ENCODE measurements around the gene EFHC1. TPM values are rescaled to one million over a fixed set of nuclear protein-coding genes. Genes with fewer than 3 reads are reported as not detected.
A peak's percentile ranks its signal among the peaks of the same experiment; 100 is the strongest.

The EFHC1 gene
- total and polyA plus RNA-seq, 5 experiments from 2014 or later: 2.5 to 15.5 (median 5.1) TPM

DNA sequence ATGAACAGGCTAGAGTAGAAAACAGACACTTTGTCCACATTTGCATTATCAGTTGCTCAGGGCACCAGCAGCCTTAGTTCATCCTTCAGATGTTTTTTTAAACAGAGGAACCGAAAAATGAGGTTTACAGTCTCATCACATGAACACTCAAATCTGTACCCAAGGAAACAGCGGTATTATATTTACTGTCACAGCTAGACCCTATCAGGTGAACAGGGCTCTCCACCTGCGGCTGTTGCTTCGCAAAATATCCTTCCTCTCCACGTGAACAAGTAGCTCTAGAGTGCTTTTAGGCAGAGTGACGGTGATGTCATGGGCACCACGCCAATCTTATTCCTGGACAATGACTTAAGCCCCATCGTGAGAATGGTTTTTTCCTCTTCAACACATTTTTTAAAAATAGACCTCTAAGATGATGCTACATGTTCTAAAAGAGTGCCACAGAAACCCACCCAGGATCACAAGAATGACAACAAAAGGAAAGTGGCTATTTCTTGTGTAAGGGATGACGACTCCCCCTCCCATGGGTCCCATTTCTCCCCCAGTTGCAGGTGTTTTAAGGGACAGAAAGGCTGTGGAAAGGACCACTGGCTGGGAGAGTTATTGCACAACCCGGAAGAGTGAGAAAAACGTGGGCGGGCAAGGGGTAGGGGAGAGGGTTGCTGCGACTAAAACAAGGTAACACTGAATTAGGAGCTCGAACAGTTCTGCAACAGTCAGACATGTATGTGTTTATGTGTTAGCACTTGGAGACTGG is 77.7 kb downstream of the EFHC1 start:
- Mint-ChIP-seq H3K27ac (peak overlapping the region in 1 of 10 donors; percentile 19), H3K4me1 (peaks cover 0 to 3% (median 0%) of the 10 kb centered on the region in 4 donors), H3K4me3 (no peak overlapping the region), H3K36me3 (peaks cover 7 to 11% (median 11%) of the 10 kb centered on the region in 3 donors), H3K27me3 (no peaks in the 10 kb centered on the region), H3K9me3 (peaks cover 0 to 5% (median 0%) of the 10 kb centered on the region in 9 donors)
- POLR2A ChIA-PET: no interaction called here
- ATAC-seq (no peak), DNase-seq (no peak)

DNA sequence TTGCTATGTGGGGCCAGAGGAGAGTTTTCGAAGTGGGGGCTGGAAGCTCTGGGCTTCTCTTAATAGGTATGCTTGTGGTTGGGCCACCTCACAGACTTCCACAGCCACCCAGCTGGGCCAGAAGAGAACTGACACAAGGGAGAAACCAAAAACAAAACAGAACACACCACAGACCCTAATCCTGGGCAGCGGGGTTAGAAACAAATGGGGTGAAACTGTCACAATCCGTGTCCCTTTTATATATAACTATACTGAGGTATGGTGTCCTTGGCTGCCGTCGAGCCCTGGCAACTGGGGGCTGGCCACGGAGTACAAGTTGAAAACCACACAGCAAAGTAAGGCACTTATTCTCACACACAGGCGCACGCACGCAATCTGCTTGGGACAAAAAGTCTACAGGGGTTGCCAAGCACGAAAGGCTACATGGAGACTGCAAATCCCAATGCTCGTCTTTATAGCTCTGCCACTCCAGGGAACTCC is 78.4 kb downstream of the EFHC1 start:
- H3K27ac Mint-ChIP-seq: no peak overlapping the region

DNA sequence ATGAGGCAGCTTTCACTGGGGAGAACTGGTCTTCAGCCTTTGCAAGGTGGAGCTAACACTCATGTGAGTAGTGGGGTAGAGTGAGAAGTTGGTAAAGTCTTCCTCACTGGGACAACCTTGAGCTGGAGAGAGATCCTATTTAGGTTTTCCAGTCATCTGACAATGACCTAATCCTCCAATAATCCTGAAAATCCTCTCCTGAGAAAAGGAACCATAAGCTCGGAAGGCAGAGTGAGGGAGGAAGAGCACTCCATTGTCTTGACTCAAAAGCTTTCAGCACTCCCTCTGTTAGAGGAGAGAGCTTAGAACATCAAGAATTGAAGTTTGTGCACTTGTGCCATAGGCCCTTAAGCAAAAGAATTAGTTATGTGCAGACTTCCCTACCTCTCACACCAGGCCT is 78.9 kb downstream of the EFHC1 start:
- Mint-ChIP-seq H3K4me1 (peaks cover 0 to 3% (median 0%) of the 10 kb centered on the region in 4 donors), H3K27ac (no peak overlapping the region), H3K4me3 (no peak overlapping the region), H3K27me3 (no peaks in the 10 kb centered on the region), H3K36me3 (peaks cover 7 to 13% (median 11%) of the 10 kb centered on the region in 3 donors), H3K9me3 (peaks cover 0 to 5% (median 0%) of the 10 kb centered on the region in 9 donors)
- DNase-seq: no peak
- ATAC-seq: no peak
- POLR2A ChIA-PET: interaction anchor here (0.6 kb wide), 1 partner anchor 150 kb away, joined by 4 read pairs; no protein-coding TSS in a partner anchor

More for the DNA sequence above, 78.4 kb downstream of the EFHC1 start:
- H3K4me3 Mint-ChIP-seq: no peak overlapping the region
- H3K27me3 Mint-ChIP-seq: no peaks in the 10 kb centered on the region
- H3K4me1 Mint-ChIP-seq: peaks cover 0 to 3% (median 0%) of the 10 kb centered on the region in 4 donors
- ATAC-seq: no peak
- H3K9me3 Mint-ChIP-seq: peaks cover 0 to 5% (median 0%) of the 10 kb centered on the region in 9 donors
- no peak for DNase-seq
- peaks cover 7 to 13% (median 11%) of the 10 kb centered on the region in 3 donors for H3K36me3 Mint-ChIP-seq
- POLR2A ChIA-PET: no interaction called here

DNA sequence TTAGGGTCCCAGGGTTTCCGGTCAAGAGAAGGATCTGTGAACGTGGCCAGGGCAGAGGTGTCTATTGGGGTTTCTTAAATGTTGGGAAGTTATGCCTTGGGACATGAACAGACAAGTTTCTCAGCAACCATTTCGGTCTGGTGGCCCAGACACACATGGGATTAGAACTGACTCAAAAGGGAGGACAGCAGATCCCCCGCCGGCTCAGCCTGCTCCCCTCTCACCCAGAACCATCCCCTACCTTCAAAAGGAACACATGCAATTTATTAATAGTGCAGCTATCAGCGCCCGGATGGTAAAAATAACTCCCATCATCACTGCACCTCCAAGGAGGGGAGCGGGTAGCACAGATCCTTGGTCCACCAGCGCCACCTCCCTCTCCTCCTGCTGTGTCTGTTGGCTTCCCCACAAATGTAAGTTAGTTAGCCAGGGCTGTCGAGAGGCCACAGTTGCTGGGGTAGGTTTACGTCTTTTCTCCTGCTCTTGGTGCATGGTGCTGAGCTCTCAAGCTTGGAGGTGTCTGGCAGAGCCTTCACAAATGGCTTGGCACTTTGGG is 79.6 kb downstream of the EFHC1 start:
- no peak for DNase-seq
- peaks cover 0 to 5% (median 0%) of the 10 kb centered on the region in 9 donors for H3K9me3 Mint-ChIP-seq
- peaks cover 0 to 3% (median under 1%) of the 10 kb centered on the region in 4 donors for H3K4me1 Mint-ChIP-seq
- peak overlapping the region in 1 of 10 donors; percentile 37 for H3K27ac Mint-ChIP-seq
- H3K36me3 Mint-ChIP-seq: peaks cover 6 to 13% (median 9%) of the 10 kb centered on the region in 3 donors
- no peak for ATAC-seq
- H3K27me3 Mint-ChIP-seq: no peaks in the 10 kb centered on the region
- H3K4me3 Mint-ChIP-seq: no peak overlapping the region
- POLR2A ChIA-PET: no interaction called here

DNA sequence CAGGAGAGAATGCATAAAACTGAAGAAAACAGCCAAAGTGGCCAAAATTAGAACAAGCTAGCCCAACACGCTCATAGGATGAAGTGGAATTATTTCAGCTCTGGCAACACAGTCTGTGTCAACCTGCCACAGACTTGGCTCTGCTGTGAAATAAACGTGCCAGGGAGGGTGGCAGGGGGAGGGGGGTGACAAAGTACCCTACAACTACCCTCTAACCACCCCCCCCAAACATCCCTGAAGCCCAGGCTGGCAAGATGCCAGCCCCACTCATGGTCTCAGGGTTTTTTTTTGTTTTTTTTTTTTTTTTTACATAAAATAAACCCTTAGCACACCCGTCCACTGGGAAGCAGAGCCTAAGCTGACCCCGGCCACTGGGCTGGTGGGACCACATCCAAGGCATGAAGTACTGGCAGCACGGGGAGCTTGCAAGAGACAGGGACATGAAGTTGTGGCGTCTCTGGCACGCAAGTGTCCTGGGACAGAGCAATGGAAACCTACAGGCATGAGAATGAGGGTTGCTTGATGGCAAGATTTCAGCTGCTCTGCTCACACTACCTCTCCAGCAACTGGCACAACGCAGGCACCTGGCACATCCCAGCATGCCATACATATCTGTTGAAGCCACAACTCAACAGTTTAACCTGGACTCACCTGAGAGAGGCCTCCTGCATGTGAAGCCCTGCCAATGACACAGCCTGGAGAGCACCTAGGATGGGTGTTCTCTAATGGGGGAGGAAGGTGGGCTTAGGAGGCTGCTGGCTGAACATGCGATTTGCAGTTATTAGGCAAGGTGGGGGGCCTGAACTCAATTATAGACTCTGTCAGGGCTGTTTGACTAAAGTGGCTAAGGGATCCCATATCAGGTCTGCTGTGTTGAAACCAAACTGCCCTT is 80.3 kb downstream of the EFHC1 start:
- no peaks in the 10 kb centered on the region for H3K9me3 Mint-ChIP-seq
- no peak overlapping the region for H3K4me3 Mint-ChIP-seq
- ATAC-seq (no peak), DNase-seq (no peak)
- POLR2A ChIA-PET: no interaction called here
- H3K4me1 Mint-ChIP-seq: peaks cover 0 to 5% (median 3%) of the 10 kb centered on the region in 4 donors
- H3K27ac Mint-ChIP-seq: peak overlapping the region in 2 of 10 donors; percentile 15 to 36
- no peaks in the 10 kb centered on the region for H3K27me3 Mint-ChIP-seq
- H3K36me3 Mint-ChIP-seq: peaks cover 0 to 15% (median 5%) of the 10 kb centered on the region in 3 donors

DNA sequence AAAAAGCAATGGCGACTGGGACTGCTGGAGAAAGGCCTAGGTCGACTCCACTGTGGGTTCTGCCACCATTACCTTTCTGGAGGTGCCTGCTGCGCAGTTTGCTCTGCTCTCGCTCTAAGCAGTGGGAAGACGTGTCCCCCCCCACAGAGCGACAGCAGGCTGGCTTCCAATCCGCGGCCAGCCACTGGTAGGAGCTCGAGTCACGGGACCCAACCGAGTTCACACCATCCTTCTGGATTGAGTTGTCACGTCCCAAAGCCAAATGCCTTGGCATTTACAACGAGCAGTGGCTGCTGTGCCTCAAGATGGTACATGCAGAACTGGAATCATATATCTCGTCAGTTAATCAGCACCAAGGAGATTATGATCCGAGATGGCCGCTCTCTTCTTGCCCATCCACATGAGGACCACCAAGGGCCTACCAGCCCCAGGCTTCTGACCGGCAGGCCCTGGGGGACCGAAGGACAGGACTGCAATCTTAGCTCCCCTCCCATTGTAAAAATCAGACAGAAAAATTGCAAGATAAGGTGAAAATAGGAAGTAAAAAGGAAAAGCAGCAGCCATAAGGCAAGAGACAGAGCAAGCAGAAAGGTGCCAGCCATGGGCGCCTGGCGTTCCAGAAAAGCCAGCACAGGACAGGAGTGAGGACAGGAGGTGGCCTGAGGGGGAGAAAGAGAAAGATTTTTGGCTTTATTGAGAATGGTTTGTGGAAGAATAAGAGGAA is 82.3 kb downstream of the EFHC1 start:
- no peaks in the 10 kb centered on the region for H3K27me3 Mint-ChIP-seq
- POLR2A ChIA-PET: no interaction called here
- H3K4me3 Mint-ChIP-seq: peak overlapping the region in 1 of 10 donors; percentile 2
- no peaks in the 10 kb centered on the region for H3K9me3 Mint-ChIP-seq
- no peak for DNase-seq
- H3K27ac Mint-ChIP-seq: peak overlapping the region in 1 of 10 donors; percentile 77
- H3K36me3 Mint-ChIP-seq: peaks cover 0 to 27% (median 6%) of the 10 kb centered on the region in 3 donors
- ATAC-seq: no peak
- H3K4me1 Mint-ChIP-seq: peaks cover 0 to 5% (median 3%) of the 10 kb centered on the region in 4 donors

DNA sequence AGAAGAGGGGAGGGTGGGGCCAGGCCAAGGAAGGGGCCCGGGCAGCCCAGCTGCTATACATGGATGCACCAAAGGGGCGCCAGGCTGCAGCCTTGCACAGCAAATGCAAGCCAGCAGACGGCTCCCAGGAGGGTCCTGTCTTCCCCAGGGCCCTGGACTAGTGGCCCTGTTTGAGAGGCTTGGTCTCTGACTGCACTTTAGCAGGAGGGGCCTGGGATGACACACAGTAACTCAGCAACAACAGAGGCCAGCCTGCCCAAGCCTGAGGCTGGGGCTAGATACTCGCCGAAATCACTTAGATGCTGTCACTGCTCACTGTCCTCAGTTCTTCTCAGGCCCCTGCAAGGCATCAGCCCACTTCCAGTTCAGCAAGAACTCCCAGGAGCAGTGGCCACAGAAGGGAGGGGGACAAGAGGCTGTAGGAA is 83.2 kb downstream of the EFHC1 start:
- peaks cover 0 to 5% (median 3%) of the 10 kb centered on the region in 4 donors for H3K4me1 Mint-ChIP-seq
- H3K9me3 Mint-ChIP-seq: no peaks in the 10 kb centered on the region
- H3K36me3 Mint-ChIP-seq: peaks cover 0 to 36% (median 14%) of the 10 kb centered on the region in 3 donors
- no peak for DNase-seq
- ATAC-seq: no peak
- H3K27ac Mint-ChIP-seq: no peak overlapping the region
- H3K4me3 Mint-ChIP-seq: no peak overlapping the region
- no peaks in the 10 kb centered on the region for H3K27me3 Mint-ChIP-seq
- POLR2A ChIA-PET: no interaction called here

DNA sequence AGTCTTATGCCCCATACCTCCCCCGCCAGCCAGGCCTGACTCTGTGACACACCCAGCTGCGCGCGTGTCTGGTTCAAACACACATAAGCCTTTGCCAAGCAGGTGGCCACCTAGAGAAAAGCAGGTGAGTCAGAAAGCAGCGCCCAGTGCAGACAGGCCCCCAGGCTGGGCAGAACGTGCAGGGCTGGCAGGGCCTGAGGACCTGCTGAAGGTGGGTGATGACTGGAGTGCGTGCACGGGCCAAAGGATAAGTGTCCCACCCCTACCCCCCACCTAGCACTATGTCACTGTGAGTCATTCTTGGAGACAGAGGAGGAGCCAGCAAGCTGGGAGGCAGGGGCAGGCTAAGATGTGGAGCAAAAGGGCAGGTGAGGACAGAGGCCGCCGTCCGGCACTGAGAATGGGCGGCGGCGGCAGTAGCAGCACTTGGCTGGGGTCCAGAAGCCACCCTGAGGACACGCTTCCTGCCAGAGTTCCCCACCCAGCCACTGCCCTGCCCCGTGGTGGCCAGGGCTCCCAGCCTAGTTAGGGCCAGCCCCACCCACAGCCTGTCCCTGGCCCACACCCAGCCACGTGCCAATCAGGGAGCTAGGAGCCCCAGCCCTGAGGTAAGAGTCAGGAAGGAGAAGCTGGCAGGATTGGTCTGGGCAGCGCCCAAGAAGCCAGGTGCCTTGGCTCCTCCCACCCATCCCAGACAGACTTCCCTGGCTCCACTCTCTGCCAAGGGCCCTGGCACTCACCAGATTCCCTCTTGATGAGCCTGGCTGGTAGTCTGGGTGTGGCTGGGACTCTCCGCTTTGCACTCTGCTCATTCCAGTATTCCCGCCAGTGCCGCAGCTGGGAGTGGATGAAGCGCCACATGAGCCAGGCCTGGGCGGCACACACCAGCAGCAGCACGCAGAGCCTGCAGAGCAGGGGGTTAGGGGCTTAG is 84.0 kb downstream of the EFHC1 start:
- no peaks in the 10 kb centered on the region for H3K9me3 Mint-ChIP-seq
- DNase-seq: no peak
- peak overlapping the region in 3 of 10 donors; percentile 41 to 63 (median 43) for H3K27ac Mint-ChIP-seq
- ATAC-seq: no peak
- POLR2A ChIA-PET: no interaction called here
- H3K27me3 Mint-ChIP-seq: no peaks in the 10 kb centered on the region
- H3K4me1 Mint-ChIP-seq: peaks cover 0 to 5% (median 1%) of the 10 kb centered on the region in 4 donors
- H3K4me3 Mint-ChIP-seq: no peak overlapping the region
- H3K36me3 Mint-ChIP-seq: peaks cover 0 to 43% (median 20%) of the 10 kb centered on the region in 3 donors

DNA sequence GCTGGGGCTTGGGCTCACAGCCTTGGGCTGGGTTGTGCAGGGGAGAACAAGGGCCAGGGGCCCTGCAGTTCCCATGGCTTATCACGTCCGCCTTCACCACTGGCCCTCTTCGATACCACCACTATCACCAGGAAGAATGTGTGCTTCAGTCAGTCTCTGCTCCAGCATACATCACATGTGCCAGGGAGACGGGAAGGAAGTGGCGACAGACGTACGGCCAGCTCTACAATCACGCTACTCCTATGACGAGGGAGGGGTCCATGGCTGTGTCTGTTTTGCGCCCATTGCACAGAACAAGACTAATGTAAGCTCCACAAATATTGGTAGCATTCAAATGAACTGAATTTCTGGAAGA is 84.6 kb downstream of the EFHC1 start:
- Mint-ChIP-seq H3K4me3 (no peak overlapping the region), H3K27ac (peak overlapping the region in 3 of 10 donors; percentile 13 to 41 (median 37)), H3K4me1 (peaks cover 0 to 5% (median 1%) of the 10 kb centered on the region in 4 donors), H3K36me3 (peaks cover 0 to 50% (median 22%) of the 10 kb centered on the region in 3 donors), H3K27me3 (no peaks in the 10 kb centered on the region), H3K9me3 (no peaks in the 10 kb centered on the region)
- POLR2A ChIA-PET: no interaction called here
- no peak for ATAC-seq
- DNase-seq: no peak

DNA sequence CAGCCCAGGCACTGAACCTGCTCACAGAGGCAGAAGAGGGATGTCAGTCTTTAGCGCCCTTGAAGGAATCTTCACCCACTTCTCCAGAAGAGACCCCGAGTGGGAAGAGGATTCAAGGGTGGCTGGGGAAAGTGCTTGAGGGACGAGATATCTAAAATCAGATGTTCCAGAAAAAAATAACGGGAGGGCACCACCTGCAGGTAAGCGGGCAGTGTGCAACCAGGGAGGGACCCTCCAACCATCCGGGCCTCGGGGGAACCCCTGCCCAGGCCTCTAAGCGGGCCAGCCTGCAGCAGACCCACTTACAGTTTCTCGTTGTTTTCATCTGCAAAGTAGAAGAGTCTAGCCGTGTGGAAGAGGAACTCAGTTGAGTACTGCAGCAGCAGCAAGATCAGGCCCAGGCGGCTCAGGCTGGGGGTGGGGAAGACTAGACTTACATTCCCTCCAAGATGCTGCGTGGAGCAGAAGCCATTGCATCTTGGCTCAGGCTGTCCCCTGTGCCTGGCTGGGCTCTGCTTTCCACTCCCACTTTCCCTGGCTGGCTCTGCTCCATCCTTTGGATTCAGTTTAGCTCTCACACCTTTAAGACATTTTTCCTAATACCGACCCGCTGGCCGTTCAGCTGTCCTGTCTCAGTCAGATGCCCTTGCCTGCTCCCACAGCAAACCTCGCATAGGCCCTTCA is 85.7 kb downstream of the EFHC1 start:
- Mint-ChIP-seq H3K27me3 (no peaks in the 10 kb centered on the region), H3K4me3 (no peak overlapping the region), H3K9me3 (no peaks in the 10 kb centered on the region), H3K36me3 (peaks cover 0 to 58% (median 29%) of the 10 kb centered on the region in 3 donors), H3K4me1 (peaks cover 0 to 5% (median 1%) of the 10 kb centered on the region in 4 donors), H3K27ac (peak overlapping the region in 2 of 10 donors; percentile 27 to 58)
- ATAC-seq: no peak
- DNase-seq: no peak
- POLR2A ChIA-PET: no interaction called here

DNA sequence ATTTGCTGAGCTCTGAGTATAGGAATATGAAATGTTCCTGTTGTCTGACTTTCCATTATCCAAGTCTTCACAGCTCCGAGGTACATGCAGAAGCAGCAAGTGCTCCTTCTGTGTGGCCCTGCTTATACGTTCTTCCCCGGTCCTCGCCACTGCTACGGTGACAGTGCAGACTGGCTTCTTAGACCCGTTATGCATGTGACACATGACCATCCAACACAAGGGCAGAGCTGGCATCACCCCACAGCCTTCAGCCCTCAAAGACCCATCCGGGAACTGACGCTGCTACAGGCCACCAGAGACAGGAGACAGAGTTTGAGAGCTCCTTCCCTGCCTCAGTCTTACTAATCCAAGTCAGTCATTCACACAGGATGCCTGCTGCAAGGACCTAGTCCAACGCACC is 86.3 kb downstream of the EFHC1 start:
- POLR2A ChIA-PET: no interaction called here
- H3K9me3 Mint-ChIP-seq: no peaks in the 10 kb centered on the region
- no peak for ATAC-seq
- DNase-seq: no peak
- no peak overlapping the region for H3K4me3 Mint-ChIP-seq
- no peaks in the 10 kb centered on the region for H3K27me3 Mint-ChIP-seq
- H3K27ac Mint-ChIP-seq: no peak overlapping the region
- H3K36me3 Mint-ChIP-seq: peaks cover 0 to 61% (median 29%) of the 10 kb centered on the region in 3 donors
- peaks cover 0 to 5% (median 1%) of the 10 kb centered on the region in 4 donors for H3K4me1 Mint-ChIP-seq

All from naive thymus-derived CD8-positive, alpha-beta T cell (primary cell).